ENCODE results near the gene HDLBP.
A peak's percentile ranks its signal among the peaks of the same experiment; 100 is the strongest.

Gene HDLBP

GRCh38 chr2:241273210-241274020 lies 42.1 kb downstream of the HDLBP start:
- H3K4me3 ChIP-seq (ENCODE audit: low read length), result peak overlapping the region; percentile 71
- no peak for TF ChIP-seq CTCF (conservative IDR thresholded peaks at IDR 0.05; ENCODE audit: low read length)
- no peak for DNase-seq (ENCODE audit: low read depth)

GRCh38 chr2:241272303-241273209 lies 42.9 kb downstream of the HDLBP start:
- H3K4me3 ChIP-seq (ENCODE audit: low read length), result peak overlapping the region; percentile 71
- no peak for TF ChIP-seq CTCF (conservative IDR thresholded peaks at IDR 0.05; ENCODE audit: low read length)
- DNase-seq (ENCODE audit: low read depth), result peak; percentile 72

- no peak for TF ChIP-seq CTCF (conservative IDR thresholded peaks at IDR 0.05; ENCODE audit: low read length)
- peak; percentile 83 for DNase-seq (ENCODE audit: low read depth)
- H3K4me3 ChIP-seq (ENCODE audit: low read length), result peak overlapping the region; percentile 71
Observed at GRCh38 chr2:241271706-241272302, 43.7 kb downstream of the HDLBP start.

GRCh38 chr2:241270531-241270930 lies 44.9 kb downstream of the HDLBP start:
- peak overlapping the region; percentile 71 for H3K4me3 ChIP-seq (ENCODE audit: low read length)
- TF ChIP-seq CTCF (conservative IDR thresholded peaks at IDR 0.05; ENCODE audit: low read length), result no peak
- no peak for DNase-seq (ENCODE audit: low read depth)

- no peak for DNase-seq (ENCODE audit: low read depth)
- H3K4me3 ChIP-seq (ENCODE audit: low read length), result peak overlapping the region; percentile 71
- no peak for TF ChIP-seq CTCF (conservative IDR thresholded peaks at IDR 0.05; ENCODE audit: low read length)
Observed at GRCh38 chr2:241269707-241270520, 45.6 kb downstream of the HDLBP start.

GRCh38 chr2:241268716-241269445 lies 46.6 kb downstream of the HDLBP start:
- peak; percentile 54 for DNase-seq (ENCODE audit: low read depth)
- H3K4me3 ChIP-seq (ENCODE audit: low read length), result peak overlapping the region; percentile 30

More at GRCh38 chr2:241268716-241269445, 46.6 kb downstream of the HDLBP start:
- peak; percentile 28 for TF ChIP-seq CTCF (conservative IDR thresholded peaks at IDR 0.05; ENCODE audit: low read length)

Data from AG10803 (cell line).